Epithelial cell of proximal tubule (primary cell): Measurements from ENCODE around the gene SULT4A1. TPM values are rescaled to one million over a fixed set of nuclear protein-coding genes. Genes with fewer than 3 reads are reported as not detected.

ENCODE experiments used
- DNase-seq: peaks from one replicate; pipeline ENCODE4 v3.0.0-alpha.2; 2011; ENCODE audit warnings: low read depth
- H3K4me3 ChIP-seq: 2 replicates; pipeline ENCODE4 v1.5.1; 2011; ENCODE audit warnings: low read depth, mild to moderate bottlenecking, low read length
- total RNA-seq: library from RNA; depleted of rRNA; stranded (reverse); fragments of >200 nt; gene quantifications from 2 replicates; pipeline ENCODE4 v1.2.3, GENCODE V29; 2015
- TF ChIP-seq, protein P1 (sequence below): conservative IDR thresholded peaks from 2 replicates; pipeline ENCODE4 v1.5.1; 2012; ENCODE audit warnings: low read depth, mild to moderate bottlenecking, low read length

Gene SULT4A1
- total RNA-seq, 1 donor from 2014 or later: 2.1 TPM

- no peak overlapping the region for H3K4me3 ChIP-seq
- TF ChIP-seq, protein P1, sequence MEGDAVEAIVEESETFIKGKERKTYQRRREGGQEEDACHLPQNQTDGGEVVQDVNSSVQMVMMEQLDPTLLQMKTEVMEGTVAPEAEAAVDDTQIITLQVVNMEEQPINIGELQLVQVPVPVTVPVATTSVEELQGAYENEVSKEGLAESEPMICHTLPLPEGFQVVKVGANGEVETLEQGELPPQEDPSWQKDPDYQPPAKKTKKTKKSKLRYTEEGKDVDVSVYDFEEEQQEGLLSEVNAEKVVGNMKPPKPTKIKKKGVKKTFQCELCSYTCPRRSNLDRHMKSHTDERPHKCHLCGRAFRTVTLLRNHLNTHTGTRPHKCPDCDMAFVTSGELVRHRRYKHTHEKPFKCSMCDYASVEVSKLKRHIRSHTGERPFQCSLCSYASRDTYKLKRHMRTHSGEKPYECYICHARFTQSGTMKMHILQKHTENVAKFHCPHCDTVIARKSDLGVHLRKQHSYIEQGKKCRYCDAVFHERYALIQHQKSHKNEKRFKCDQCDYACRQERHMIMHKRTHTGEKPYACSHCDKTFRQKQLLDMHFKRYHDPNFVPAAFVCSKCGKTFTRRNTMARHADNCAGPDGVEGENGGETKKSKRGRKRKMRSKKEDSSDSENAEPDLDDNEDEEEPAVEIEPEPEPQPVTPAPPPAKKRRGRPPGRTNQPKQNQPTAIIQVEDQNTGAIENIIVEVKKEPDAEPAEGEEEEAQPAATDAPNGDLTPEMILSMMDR: no peak
- DNase-seq: peak; percentile 72
Measured at GRCh38 chr22:43823353-43823908, 38.9 kb downstream of the SULT4A1 start.

- TF ChIP-seq, protein P1: no peak
- no peak overlapping the region for H3K4me3 ChIP-seq
- DNase-seq: no peak
Measured at GRCh38 chr22:43821606-43822425, 40.5 kb downstream of the SULT4A1 start.

DNA sequence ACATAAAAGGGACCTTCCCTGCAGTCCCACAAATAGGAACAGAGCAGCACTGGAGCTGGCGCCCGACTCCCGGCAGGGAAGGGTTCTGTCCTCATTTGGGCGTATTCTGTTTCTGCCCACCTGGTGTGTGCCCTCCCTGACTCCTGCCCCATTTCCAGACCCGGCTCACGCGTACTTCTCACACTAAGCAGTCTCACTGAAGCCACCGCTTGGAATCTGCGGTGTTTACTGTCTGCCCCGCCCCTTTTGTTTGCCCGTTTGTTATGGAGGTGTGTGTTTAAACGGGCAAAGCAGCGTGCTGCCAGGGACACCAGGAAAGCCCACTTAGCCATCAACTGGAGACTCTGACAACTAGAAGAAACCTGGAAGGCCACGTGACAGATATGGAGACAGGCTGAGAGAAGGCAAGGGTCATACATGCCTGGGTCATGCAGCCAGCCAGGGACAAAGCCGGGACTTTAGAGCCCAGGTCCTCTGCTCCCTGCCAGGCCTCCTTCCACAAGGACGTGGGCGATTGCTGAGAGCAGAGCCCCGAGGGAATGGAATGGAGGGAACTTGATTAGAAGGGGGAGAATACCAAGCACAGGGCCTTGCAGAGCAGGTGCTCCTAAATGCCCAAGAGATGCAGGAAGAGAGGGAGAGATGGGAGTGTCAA, 41.5 kb downstream of the SULT4A1 start:
- H3K4me3 ChIP-seq: no peak overlapping the region
- DNase-seq: no peak
- TF ChIP-seq, protein P1: no peak

GRCh38 chr22:43819931-43820640, 42.2 kb downstream of the SULT4A1 start:
- H3K4me3 ChIP-seq: no peak overlapping the region
- TF ChIP-seq, protein P1: no peak
- no peak for DNase-seq

DNA sequence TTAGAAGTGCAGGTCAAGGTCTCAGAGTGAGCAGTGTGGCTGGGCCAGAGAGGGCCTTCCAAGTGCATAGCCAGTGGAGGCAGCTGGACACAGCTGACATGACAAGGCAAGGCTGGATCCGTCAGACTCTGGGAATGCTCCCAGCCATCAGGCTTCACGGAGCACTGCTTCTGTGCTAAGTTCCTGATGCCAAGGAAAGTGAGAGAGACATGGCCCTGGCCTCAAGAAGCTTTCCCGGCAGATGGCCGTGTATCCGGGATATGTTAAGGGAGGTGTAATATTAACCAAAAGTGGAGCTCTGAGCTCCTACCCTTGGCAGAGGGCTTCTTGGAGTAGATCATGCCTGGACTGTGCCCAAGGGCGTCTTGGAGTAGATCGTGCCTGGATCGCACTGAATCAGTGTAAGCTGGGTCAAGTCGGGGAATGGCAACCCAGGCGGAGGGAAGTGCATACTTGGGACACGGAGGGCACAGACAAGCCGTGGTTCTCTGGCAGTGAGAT, 42.8 kb downstream of the SULT4A1 start:
- DNase-seq: no peak
- TF ChIP-seq, protein P1: no peak

GRCh38 chr22:43818981-43819380, 43.3 kb downstream of the SULT4A1 start:
- TF ChIP-seq, protein P1: no peak
- DNase-seq: no peak
- no peak overlapping the region for H3K4me3 ChIP-seq

More for the DNA sequence above, 42.8 kb downstream of the SULT4A1 start:
- no peak overlapping the region for H3K4me3 ChIP-seq
